ENCODE data around the gene IPO9. TPM values are rescaled to one million over a fixed set of nuclear protein-coding genes. Genes with fewer than 3 reads are reported as not detected.
"Not testable (repeated sequence)": the region's sequence is repeated elsewhere in the genome, so short reads cannot be mapped to it uniquely, and the experiment has no call there.

IPO9 gene
- polyA plus RNA-seq, 1 donor, result 29.5 TPM

DNA sequence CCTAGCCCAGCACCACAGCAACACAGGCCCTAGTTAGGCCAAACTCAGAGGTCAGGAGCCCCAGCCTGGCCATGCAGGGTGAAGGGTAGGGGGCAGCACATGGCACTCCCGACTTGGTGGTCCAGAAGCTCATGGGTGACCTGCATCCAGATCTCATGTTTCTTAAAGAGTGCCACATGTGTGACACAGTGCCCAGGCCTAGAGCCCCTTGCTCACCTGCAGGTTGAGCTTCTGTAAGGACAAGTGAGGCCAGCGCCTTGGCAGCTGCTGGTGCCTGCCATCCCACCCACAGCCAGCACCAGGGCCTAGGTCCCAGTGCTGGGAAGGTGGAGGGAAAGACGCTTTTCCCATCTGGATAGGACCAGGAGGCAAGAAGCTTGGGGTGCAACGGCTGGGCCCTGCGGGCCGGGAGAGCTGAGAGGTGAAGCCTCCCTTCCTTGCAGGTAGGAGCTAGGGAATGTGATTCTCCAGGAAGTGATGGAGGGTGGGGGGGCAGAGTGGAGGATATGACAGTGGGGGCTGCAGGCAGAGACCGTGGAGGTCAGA, 66.2 kb downstream of the IPO9 start:
- H3K9me3 ChIP-seq (ENCODE audit: control insufficient read depth, low read depth, low read length), result no peaks in the 10 kb centered on the region
- peaks cover 13% of the 10 kb centered on the region for H3K27me3 ChIP-seq (ENCODE audit: control insufficient read depth, insufficient read depth, low read length)
- no peak overlapping the region for H3K4me3 ChIP-seq (ENCODE audit: low read length)
- H3K36me3 ChIP-seq (ENCODE audit: control insufficient read depth, insufficient read depth, low read length), result no peaks in the 10 kb centered on the region
- no peaks in the 10 kb centered on the region for H3K4me1 ChIP-seq (ENCODE audit: control insufficient read depth, insufficient read depth, low read length)
- H3K27ac ChIP-seq (ENCODE audit: low read length), result no peak overlapping the region
- DNase-seq, result no peak
- no CpG with 5 or more reads among the region's 7 CpGs for WGBS (ENCODE audit: insufficient coverage, low lambda C conversion rate)

DNA sequence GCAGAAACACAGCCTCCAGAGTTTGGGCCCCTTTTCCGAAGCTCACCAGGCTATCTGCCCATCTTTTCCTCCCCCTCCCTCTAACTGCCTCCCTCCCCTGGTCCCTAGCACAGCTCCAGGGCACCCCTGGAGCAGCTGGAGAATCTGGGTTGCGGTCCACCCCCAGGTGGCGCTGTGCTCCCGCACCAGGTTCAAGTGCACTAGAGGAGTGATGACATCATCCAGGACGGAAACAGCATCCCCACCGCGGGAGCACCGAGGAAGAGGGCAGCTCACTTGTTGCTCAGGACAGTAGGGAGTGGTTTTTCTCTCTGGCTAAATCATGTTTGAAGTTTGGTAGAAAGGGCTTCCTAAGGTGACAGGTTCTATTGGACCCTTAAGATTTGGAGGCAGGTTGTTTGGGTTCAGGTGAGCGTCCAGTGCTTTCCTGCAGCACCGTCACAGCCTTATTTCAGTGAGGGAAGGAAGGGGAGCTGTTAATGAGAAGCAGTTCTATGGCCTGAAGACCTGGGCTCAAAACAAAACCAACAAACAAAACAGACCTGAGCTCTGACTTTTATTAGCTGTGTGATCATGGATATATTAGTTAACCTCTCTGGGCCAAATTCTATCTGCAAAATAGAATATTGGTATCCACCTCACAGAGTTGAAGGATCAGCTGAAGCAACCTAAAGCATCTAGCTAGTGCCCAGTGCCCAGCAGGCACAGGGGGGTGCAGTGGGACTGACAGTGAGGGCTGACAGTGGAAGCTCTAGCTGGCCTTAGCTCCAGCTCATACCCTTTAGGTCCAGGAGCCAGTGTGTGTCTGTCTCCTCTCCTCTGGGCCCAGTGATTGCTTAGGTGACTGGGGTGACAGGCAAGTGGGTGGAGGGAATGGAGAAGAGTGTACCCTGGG, 67.2 kb downstream of the IPO9 start:
- Histone ChIP-seq H3K27me3 (ENCODE audit: control insufficient read depth, insufficient read depth, low read length) (peaks cover 4% of the 10 kb centered on the region), H3K4me1 (ENCODE audit: control insufficient read depth, insufficient read depth, low read length) (no peaks in the 10 kb centered on the region), H3K4me3 (ENCODE audit: low read length) (no peak overlapping the region), H3K36me3 (ENCODE audit: control insufficient read depth, insufficient read depth, low read length) (no peaks in the 10 kb centered on the region), H3K9me3 (ENCODE audit: control insufficient read depth, low read depth, low read length) (no peaks in the 10 kb centered on the region), H3K27ac (ENCODE audit: low read length) (no peak overlapping the region)
- peak; percentile 80 to 91 for DNase-seq
- no CpG with 5 or more reads among the region's 10 CpGs for WGBS (ENCODE audit: insufficient coverage, low lambda C conversion rate)

- Histone ChIP-seq H3K27me3 (ENCODE audit: control insufficient read depth, insufficient read depth, low read length) (peaks cover 4% of the 10 kb centered on the region), H3K4me3 (ENCODE audit: low read length) (no peak overlapping the region), H3K36me3 (ENCODE audit: control insufficient read depth, insufficient read depth, low read length) (no peaks in the 10 kb centered on the region), H3K9me3 (ENCODE audit: control insufficient read depth, low read depth, low read length) (no peaks in the 10 kb centered on the region), H3K4me1 (ENCODE audit: control insufficient read depth, insufficient read depth, low read length) (no peaks in the 10 kb centered on the region), H3K27ac (ENCODE audit: low read length) (no peak overlapping the region)
- WGBS (ENCODE audit: insufficient coverage, low lambda C conversion rate), result no CpG with 5 or more reads among the region's 2 CpGs
- DNase-seq, result no peak
Measured at GRCh38 chr1:201896951-201897391, 68.0 kb downstream of the IPO9 start.

- no peaks in the 10 kb centered on the region for H3K9me3 ChIP-seq (ENCODE audit: control insufficient read depth, low read depth, low read length)
- no peak overlapping the region for H3K4me3 ChIP-seq (ENCODE audit: low read length)
- H3K36me3 ChIP-seq (ENCODE audit: control insufficient read depth, insufficient read depth, low read length), result no peaks in the 10 kb centered on the region
- H3K27ac ChIP-seq (ENCODE audit: low read length), result no peak overlapping the region
- 50% methylated on average over 1 of the region's 4 CpGs for WGBS (ENCODE audit: insufficient coverage, low lambda C conversion rate)
- H3K4me1 ChIP-seq (ENCODE audit: control insufficient read depth, insufficient read depth, low read length), result no peaks in the 10 kb centered on the region
- peaks cover 4% of the 10 kb centered on the region for H3K27me3 ChIP-seq (ENCODE audit: control insufficient read depth, insufficient read depth, low read length)
- no peak for DNase-seq
Measured at GRCh38 chr1:201898240-201898894, 69.4 kb downstream of the IPO9 start.

GRCh38 chr1:201898992-201899391, 70.0 kb downstream of the IPO9 start:
- no peak overlapping the region for H3K27ac ChIP-seq (ENCODE audit: low read length)
- H3K4me3 ChIP-seq (ENCODE audit: low read length), result no peak overlapping the region
- no peaks in the 10 kb centered on the region for H3K9me3 ChIP-seq (ENCODE audit: control insufficient read depth, low read depth, low read length)
- no peak for DNase-seq
- no peaks in the 10 kb centered on the region for H3K4me1 ChIP-seq (ENCODE audit: control insufficient read depth, insufficient read depth, low read length)
- H3K36me3 ChIP-seq (ENCODE audit: control insufficient read depth, insufficient read depth, low read length), result no peaks in the 10 kb centered on the region
- H3K27me3 ChIP-seq (ENCODE audit: control insufficient read depth, insufficient read depth, low read length), result peaks cover 4% of the 10 kb centered on the region
- WGBS (ENCODE audit: insufficient coverage, low lambda C conversion rate), result no CpG with 5 or more reads among the region's 4 CpGs

GRCh38 chr1:201899683-201900429, 70.9 kb downstream of the IPO9 start:
- Histone ChIP-seq H3K4me1 (ENCODE audit: control insufficient read depth, insufficient read depth, low read length) (no peaks in the 10 kb centered on the region), H3K36me3 (ENCODE audit: control insufficient read depth, insufficient read depth, low read length) (no peaks in the 10 kb centered on the region), H3K4me3 (ENCODE audit: low read length) (no peak overlapping the region), H3K27me3 (ENCODE audit: control insufficient read depth, insufficient read depth, low read length) (peaks cover 4% of the 10 kb centered on the region), H3K27ac (ENCODE audit: low read length) (no peak overlapping the region), H3K9me3 (ENCODE audit: control insufficient read depth, low read depth, low read length) (no peaks in the 10 kb centered on the region)
- WGBS (ENCODE audit: insufficient coverage, low lambda C conversion rate), result 78% methylated on average over 4 of the region's 20 CpGs
- DNase-seq, result no peak

DNA sequence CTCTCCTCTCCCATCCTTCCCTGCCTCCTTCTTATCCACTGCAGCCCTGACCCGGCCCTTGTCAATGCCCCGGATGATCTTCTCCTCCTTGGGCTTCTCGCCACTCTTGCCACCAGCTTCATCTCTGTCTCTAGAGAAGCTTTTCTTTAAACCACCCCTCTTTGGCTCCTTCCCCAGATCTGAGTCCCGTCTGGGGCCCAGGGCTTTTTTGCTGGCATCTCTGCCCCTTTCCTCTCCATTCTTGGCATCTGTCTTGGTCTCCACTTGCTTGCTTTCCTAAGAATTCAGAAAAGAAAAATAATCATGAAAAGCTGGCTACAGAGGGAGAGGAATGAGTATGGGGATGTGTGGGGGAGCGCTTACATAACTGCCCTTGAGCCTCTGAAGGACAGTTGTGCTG, 71.5 kb downstream of the IPO9 start:
- WGBS (ENCODE audit: insufficient coverage, low lambda C conversion rate), result 100% methylated on average over 1 of the region's 5 CpGs
- Histone ChIP-seq H3K27ac (ENCODE audit: low read length) (no peak overlapping the region), H3K9me3 (ENCODE audit: control insufficient read depth, low read depth, low read length) (no peaks in the 10 kb centered on the region), H3K4me1 (ENCODE audit: control insufficient read depth, insufficient read depth, low read length) (no peaks in the 10 kb centered on the region), H3K36me3 (ENCODE audit: control insufficient read depth, insufficient read depth, low read length) (no peaks in the 10 kb centered on the region), H3K4me3 (ENCODE audit: low read length) (no peak overlapping the region), H3K27me3 (ENCODE audit: control insufficient read depth, insufficient read depth, low read length) (peaks cover 4% of the 10 kb centered on the region)
- DNase-seq, result no peak

DNA sequence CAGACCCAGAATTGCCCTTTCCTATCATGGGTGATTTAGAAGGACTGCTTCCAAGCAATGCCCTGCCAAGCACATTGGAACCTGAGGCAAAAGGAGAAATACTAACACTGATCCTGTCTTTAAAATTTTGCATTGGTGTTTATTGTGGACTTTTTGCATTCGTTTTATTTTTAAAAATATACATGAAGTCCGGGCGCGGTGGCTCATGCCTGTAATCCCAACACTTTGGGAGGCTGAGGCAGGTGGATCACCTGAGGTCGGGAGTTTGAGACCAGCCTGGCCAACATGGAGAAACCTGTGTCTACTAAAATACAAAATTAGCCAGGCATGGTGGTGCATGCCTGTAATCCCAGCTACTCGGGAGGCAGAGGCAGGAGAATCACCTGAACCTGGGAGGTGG, 72.1 kb downstream of the IPO9 start:
- DNase-seq; H3K27ac ChIP-seq (ENCODE audit: low read length); H3K9me3 ChIP-seq (ENCODE audit: control insufficient read depth, low read depth, low read length); H3K4me3 ChIP-seq (ENCODE audit: low read length); H3K36me3 ChIP-seq (ENCODE audit: control insufficient read depth, insufficient read depth, low read length); H3K27me3 ChIP-seq (ENCODE audit: control insufficient read depth, insufficient read depth, low read length); H3K4me1 ChIP-seq (ENCODE audit: control insufficient read depth, insufficient read depth, low read length): not testable (repeated sequence)
- WGBS (ENCODE audit: insufficient coverage, low lambda C conversion rate), result no CpG with 5 or more reads among the region's 6 CpGs

GRCh38 chr1:201902198-201902597, 73.2 kb downstream of the IPO9 start:
- Histone ChIP-seq H3K4me1 (ENCODE audit: control insufficient read depth, insufficient read depth, low read length) (no peaks in the 10 kb centered on the region), H3K4me3 (ENCODE audit: low read length) (no peak overlapping the region)

GRCh38 chr1:201903135-201903534, 74.2 kb downstream of the IPO9 start:
- no CpG with 5 or more reads among the region's 5 CpGs for WGBS (ENCODE audit: insufficient coverage, low lambda C conversion rate)
- Histone ChIP-seq H3K36me3 (ENCODE audit: control insufficient read depth, insufficient read depth, low read length) (no peaks in the 10 kb centered on the region), H3K9me3 (ENCODE audit: control insufficient read depth, low read depth, low read length) (no peaks in the 10 kb centered on the region), H3K4me1 (ENCODE audit: control insufficient read depth, insufficient read depth, low read length) (no peaks in the 10 kb centered on the region), H3K27me3 (ENCODE audit: control insufficient read depth, insufficient read depth, low read length) (peaks cover 4% of the 10 kb centered on the region), H3K4me3 (ENCODE audit: low read length) (no peak overlapping the region), H3K27ac (ENCODE audit: low read length) (no peak overlapping the region)
- DNase-seq, result no peak

More at GRCh38 chr1:201902198-201902597, 73.2 kb downstream of the IPO9 start:
- no peaks in the 10 kb centered on the region for H3K36me3 ChIP-seq (ENCODE audit: control insufficient read depth, insufficient read depth, low read length)
- peaks cover 4% of the 10 kb centered on the region for H3K27me3 ChIP-seq (ENCODE audit: control insufficient read depth, insufficient read depth, low read length)
- no peak overlapping the region for H3K27ac ChIP-seq (ENCODE audit: low read length)
- no CpG with 5 or more reads among the region's 3 CpGs for WGBS (ENCODE audit: insufficient coverage, low lambda C conversion rate)
- no peak for DNase-seq
- no peaks in the 10 kb centered on the region for H3K9me3 ChIP-seq (ENCODE audit: control insufficient read depth, low read depth, low read length)

All from large intestine (tissue), 3 donors.